ENCODE data around the gene AMFR. TPM values are rescaled to one million over a fixed set of nuclear protein-coding genes. Genes with fewer than 3 reads are reported as not detected.

AMFR gene
- total and polyA plus RNA-seq, 10 of the 15 experiments (the other 5 are each of a cell fraction or from before 2014, with no cell fraction given) = 8.2 to 67.6 (median 28.1) TPM

DNA sequence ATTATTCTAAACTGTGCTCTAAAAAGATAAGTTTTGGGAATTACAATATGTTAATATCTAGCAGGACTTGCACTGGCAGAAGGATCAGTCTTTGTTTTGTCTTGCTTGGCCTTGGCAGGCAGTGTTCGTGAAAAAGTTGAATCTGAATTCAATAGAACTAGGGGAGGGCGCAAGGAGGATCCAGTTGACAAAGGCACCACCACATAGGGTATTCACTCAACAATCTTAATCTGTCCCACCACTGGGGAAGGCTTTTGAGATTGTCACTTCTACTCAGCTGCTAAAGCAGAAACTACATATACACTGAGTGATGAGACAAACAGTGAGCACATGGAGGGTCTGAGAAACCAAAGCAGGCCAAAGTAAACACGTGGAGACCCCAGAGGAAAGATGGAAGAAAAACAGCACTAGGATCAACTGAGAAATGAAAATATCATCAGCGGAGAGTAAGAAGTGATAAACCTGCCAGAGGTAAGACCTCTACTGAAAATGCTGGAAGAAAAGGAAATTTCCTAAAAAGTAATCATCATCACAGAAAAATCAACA is 2.4 kb downstream of the AMFR start:
- DNase-seq (ENCODE audit: low read depth, low spot score) (no peak), FAIRE-seq (peak; percentile 18), ATAC-seq (peak; percentile 31)
- ChIA-PET SMC1A (ENCODE audit: uncharacterized antibody, unreplicated experiment) (interaction anchor here (0.6 to 2.1 kb wide), 3 partner anchors 14 to 279 kb away, joined by 3 to 6 read pairs (median 3); no protein-coding TSS in a partner anchor), CTCF (interaction anchor here (1.3 to 1.7 kb wide), 3 partner anchors 28 to 279 kb away, joined by 3 to 8 read pairs (median 4); partner anchors contain the start of genes NUDT21 and OGFOD1), RAD21 (ENCODE audit: unreplicated experiment) (interaction anchor here (1.0 to 1.6 kb wide), 3 partner anchors 9 to 480 kb away, joined by 3 to 6 read pairs (median 6); partner anchors contain the start of genes NUDT21 and OGFOD1), POLR2A (interaction anchor here (0.7 to 1.1 kb wide), 3 partner anchors 9 to 66 kb away, joined by 3 to 6 read pairs (median 4); partner anchors contain the start of genes NUDT21 and OGFOD1)
- TF ChIP-seq, protein P1, sequence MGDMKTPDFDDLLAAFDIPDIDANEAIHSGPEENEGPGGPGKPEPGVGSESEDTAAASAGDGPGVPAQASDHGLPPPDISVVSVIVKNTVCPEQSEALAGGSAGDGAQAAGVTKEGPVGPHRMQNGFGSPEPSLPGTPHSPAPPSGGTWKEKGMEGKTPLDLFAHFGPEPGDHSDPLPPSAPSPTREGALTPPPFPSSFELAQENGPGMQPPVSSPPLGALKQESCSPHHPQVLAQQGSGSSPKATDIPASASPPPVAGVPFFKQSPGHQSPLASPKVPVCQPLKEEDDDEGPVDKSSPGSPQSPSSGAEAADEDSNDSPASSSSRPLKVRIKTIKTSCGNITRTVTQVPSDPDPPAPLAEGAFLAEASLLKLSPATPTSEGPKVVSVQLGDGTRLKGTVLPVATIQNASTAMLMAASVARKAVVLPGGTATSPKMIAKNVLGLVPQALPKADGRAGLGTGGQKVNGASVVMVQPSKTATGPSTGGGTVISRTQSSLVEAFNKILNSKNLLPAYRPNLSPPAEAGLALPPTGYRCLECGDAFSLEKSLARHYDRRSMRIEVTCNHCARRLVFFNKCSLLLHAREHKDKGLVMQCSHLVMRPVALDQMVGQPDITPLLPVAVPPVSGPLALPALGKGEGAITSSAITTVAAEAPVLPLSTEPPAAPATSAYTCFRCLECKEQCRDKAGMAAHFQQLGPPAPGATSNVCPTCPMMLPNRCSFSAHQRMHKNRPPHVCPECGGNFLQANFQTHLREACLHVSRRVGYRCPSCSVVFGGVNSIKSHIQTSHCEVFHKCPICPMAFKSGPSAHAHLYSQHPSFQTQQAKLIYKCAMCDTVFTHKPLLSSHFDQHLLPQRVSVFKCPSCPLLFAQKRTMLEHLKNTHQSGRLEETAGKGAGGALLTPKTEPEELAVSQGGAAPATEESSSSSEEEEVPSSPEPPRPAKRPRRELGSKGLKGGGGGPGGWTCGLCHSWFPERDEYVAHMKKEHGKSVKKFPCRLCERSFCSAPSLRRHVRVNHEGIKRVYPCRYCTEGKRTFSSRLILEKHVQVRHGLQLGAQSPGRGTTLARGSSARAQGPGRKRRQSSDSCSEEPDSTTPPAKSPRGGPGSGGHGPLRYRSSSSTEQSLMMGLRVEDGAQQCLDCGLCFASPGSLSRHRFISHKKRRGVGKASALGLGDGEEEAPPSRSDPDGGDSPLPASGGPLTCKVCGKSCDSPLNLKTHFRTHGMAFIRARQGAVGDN (IDR thresholded peaks at IDR 0.05) = peak; percentile 59
- TF ChIP-seq CBFB (IDR thresholded peaks at IDR 0.05; ENCODE audit: low read depth) = no peak
- TF ChIP-seq, protein P2, sequence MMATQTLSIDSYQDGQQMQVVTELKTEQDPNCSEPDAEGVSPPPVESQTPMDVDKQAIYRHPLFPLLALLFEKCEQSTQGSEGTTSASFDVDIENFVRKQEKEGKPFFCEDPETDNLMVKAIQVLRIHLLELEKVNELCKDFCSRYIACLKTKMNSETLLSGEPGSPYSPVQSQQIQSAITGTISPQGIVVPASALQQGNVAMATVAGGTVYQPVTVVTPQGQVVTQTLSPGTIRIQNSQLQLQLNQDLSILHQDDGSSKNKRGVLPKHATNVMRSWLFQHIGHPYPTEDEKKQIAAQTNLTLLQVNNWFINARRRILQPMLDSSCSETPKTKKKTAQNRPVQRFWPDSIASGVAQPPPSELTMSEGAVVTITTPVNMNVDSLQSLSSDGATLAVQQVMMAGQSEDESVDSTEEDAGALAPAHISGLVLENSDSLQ (IDR thresholded peaks at IDR 0.05) = 0 out of 2 replicates have a peak, but pooled peaks have one; percentile 25
- peak overlapping the region; percentile 89 for H3K9ac ChIP-seq (ENCODE audit: control insufficient read depth, insufficient read depth, low read length)
- peak overlapping the region; percentile 60 for H3K27ac ChIP-seq (ENCODE audit: control insufficient read depth, insufficient read depth)
- no peaks in the 10 kb centered on the region for H4K20me1 ChIP-seq (ENCODE audit: control insufficient read depth, insufficient read depth)
- BruUV-seq (replicated peaks) = no TSS peak
- no peaks in the 10 kb centered on the region for H3K27me3 ChIP-seq (replicated peaks in 1 of 2; ENCODE audit: control insufficient read depth in 2 of 2, insufficient read depth in 2 of 2, low read length in 1 of 2)
- H2AFZ ChIP-seq (ENCODE audit: control insufficient read depth, low read depth, low read length) = no peak overlapping the region
- peaks cover 12% of the 10 kb centered on the region for H3K4me1 ChIP-seq (ENCODE audit: control insufficient read depth, insufficient read depth, low read length)
- no peaks in the 10 kb centered on the region for H3K36me3 ChIP-seq (ENCODE audit: control insufficient read depth in 2 of 2, insufficient read depth in 2 of 2, low read length in 1 of 2)
- intact Hi-C loops (cut with micrococcal nuclease; ENCODE audit: unreplicated experiment) (loop anchor here (2.0 kb wide), 1 partner anchor 26 kb away; no protein-coding TSS in a partner anchor), in situ Hi-C loops (cut with MboI) (no loop called here)
- peaks cover 65% of the 10 kb centered on the region for H3K79me2 ChIP-seq (ENCODE audit: control insufficient read depth, insufficient read depth, low read length)
- peak overlapping the region; percentile 95 for H3K4me2 ChIP-seq (ENCODE audit: control insufficient read depth, insufficient read depth)
- WGBS (ENCODE audit: insufficient coverage, insufficient replicate concordance, low lambda C conversion rate, missing lambda C conversion rate) = 12% methylated on average over 4 of the region's 4 CpGs
- H3K9me3 ChIP-seq (replicated peaks; ENCODE audit: control insufficient read depth, insufficient read depth, low read length) = no peaks in the 10 kb centered on the region
- H3K4me3 ChIP-seq = peak overlapping the region; percentile 78

All from GM12878 (cell line).